ENCODE measurements around the gene PRRG4. TPM values are rescaled to one million over a fixed set of nuclear protein-coding genes. Genes with fewer than 3 reads are reported as not detected.

The PRRG4 gene
- total RNA-seq, 3 donors from 2014 or later = 8.6 to 18.9 (median 15.1) TPM

DNA sequence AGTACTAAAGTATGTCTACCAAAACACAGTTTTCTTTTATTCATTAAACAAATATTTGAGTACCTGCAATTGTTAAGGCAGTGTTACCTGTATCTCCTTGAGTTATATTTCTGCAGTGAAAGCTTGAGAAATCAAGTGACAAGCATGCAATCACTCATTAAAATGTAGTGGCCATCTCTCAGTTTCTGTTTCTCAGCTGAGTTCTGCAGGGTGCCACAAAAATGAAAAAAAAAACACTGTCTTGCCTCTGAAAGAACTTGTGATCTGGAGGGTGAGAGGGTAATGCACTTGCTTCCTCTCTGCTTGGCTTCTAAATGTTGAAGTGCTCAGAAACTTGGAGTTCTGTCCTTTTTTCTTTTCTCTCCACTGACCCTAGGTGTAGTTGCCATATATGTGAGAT, 69.7 kb downstream of the PRRG4 start:
- TF ChIP-seq, protein P1, sequence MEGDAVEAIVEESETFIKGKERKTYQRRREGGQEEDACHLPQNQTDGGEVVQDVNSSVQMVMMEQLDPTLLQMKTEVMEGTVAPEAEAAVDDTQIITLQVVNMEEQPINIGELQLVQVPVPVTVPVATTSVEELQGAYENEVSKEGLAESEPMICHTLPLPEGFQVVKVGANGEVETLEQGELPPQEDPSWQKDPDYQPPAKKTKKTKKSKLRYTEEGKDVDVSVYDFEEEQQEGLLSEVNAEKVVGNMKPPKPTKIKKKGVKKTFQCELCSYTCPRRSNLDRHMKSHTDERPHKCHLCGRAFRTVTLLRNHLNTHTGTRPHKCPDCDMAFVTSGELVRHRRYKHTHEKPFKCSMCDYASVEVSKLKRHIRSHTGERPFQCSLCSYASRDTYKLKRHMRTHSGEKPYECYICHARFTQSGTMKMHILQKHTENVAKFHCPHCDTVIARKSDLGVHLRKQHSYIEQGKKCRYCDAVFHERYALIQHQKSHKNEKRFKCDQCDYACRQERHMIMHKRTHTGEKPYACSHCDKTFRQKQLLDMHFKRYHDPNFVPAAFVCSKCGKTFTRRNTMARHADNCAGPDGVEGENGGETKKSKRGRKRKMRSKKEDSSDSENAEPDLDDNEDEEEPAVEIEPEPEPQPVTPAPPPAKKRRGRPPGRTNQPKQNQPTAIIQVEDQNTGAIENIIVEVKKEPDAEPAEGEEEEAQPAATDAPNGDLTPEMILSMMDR (IDR thresholded peaks at IDR 0.05) = no peak
- Histone ChIP-seq H3K9me3 (no peaks in the 10 kb centered on the region), H3K4me1 (ENCODE audit: low read depth) (no peaks in the 10 kb centered on the region), H3K36me3 (ENCODE audit: low read depth) (no peaks in the 10 kb centered on the region), H3K4me3 (no peak overlapping the region)
- intact Hi-C loops (cut with DNase I, micrococcal nuclease) = no loop called here
- no peak for ATAC-seq
- no peak for DNase-seq

DNA sequence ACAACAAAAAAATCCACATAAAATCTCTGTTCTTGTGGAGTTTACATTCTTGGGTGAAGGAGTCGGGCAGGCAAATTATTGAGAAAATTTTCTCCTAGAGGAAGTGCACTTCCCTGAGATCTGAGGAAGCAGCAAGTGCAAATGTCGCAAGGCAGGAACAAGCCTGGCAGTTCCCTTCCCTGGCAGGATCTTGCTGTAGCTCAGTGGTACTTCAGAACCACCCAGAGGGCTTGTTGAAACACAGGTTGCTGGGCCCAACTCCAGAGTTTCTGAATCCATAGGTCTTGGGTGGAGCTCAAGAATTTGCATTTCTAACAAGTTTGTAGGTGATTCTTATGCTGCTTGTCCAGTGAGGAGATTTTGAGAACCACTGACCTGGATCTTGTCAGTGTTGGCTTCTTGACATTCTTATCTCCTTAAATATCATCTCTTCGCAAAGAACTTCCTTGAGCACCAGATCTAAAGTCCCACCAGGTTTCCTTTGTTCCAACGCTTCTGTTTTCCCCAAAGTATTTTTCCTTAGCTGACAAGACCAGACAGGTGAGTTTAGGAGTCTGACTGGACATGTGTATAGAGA, 72.5 kb downstream of the PRRG4 start:
- intact Hi-C loops (cut with DNase I, micrococcal nuclease) = no loop called here
- TF ChIP-seq, protein P1 (IDR thresholded peaks at IDR 0.05) = no peak
- DNase-seq (no peak), ATAC-seq (no peak)
- Histone ChIP-seq H3K4me1 (ENCODE audit: low read depth) (no peaks in the 10 kb centered on the region), H3K4me3 (no peak overlapping the region), H3K9me3 (no peaks in the 10 kb centered on the region), H3K36me3 (ENCODE audit: low read depth) (no peaks in the 10 kb centered on the region)

DNA sequence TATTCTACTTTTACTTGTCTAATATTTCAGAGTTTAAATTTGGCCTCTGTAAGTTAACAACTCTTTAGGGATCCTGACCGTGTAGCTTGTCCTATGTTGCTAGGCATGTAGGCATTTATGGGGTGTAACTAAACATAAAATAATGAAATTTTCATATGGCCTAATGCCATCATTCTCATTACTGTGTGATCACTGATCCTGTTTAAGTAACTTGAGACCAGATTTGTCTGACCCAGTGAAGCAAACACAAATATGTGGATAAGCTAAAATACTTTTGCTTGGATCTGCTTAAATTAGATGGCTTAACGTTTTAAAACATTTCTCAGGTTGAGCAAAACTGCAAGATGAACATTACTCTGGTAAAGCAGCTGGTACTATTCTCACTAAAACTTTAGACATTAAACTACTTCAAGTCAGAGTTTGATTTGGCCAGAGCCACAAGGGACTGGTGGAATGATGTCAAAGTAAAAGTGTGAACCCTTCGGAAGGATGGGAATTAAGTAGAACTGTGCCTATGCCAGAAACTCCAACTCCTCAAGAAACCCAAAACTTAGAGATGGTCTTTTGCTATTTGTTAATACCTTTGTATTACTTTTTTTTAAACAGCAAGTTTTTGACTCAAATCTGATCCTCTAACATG, 75.4 kb downstream of the PRRG4 start:
- Histone ChIP-seq H3K9me3 (no peaks in the 10 kb centered on the region), H3K4me3 (no peak overlapping the region), H3K36me3 (ENCODE audit: low read depth) (no peaks in the 10 kb centered on the region), H3K4me1 (ENCODE audit: low read depth) (no peaks in the 10 kb centered on the region)
- intact Hi-C loops (cut with DNase I, micrococcal nuclease) = no loop called here
- TF ChIP-seq, protein P1 (IDR thresholded peaks at IDR 0.05) = no peak
- ATAC-seq (no peak), DNase-seq (no peak)

Other genes with a start within 250 kb of the PRRG4 start
- gene EIF3M, start 246.1 kb upstream of the PRRG4 start, total RNA-seq = 100 to 1,000 TPM; 132 to 167 (median 162) TPM
- not detected for gene CCDC73, start 35.3 kb upstream of the PRRG4 start, total RNA-seq
- 10 to 100 TPM; 20.3 to 30.1 (median 25.9) TPM for gene QSER1, start 62.9 kb downstream of the PRRG4 start, total RNA-seq
- 10 to 100 TPM in 1 of 3 donors, 1 to 10 TPM in 2; 7.4 to 10.7 (median 7.6) TPM for gene DEPDC7, start 186.0 kb downstream of the PRRG4 start, total RNA-seq
- 10 to 100 TPM; 24.8 to 51.6 (median 31.3) TPM for gene TCP11L1, start 209.6 kb downstream of the PRRG4 start, total RNA-seq

All from mucosa of descending colon (tissue), 3 donors.